ENCODE measurements around the gene GABRA1.

GABRA1 gene

DNA sequence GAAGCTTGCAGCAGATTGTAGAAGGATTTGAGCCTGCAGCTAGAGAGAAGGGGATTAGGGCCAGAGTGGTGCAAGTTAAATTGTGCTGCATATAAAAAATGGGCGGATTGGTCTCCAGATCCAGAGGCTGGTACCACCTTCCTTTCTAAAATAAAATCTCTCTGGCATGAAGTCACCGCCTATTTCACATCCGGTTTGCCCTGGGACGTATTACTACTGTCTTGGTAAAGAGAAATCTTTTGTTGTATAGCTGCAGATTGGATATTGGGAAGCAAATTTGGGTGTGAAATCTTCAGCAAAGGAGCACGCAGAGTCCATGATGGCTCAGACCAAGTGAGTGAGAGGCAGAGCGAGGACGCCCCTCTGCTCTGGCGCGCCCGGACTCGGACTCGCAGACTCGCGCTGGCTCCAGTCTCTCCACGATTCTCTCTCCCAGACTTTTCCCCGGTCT is at the start of gene GABRA1:
Gene GABRA1 (plus strand): TSS at position 180 of the 451 bp plus-strand sequence. CDS start 2,691 bp downstream, outside the sequence.
- TF ChIP-seq, protein P1, sequence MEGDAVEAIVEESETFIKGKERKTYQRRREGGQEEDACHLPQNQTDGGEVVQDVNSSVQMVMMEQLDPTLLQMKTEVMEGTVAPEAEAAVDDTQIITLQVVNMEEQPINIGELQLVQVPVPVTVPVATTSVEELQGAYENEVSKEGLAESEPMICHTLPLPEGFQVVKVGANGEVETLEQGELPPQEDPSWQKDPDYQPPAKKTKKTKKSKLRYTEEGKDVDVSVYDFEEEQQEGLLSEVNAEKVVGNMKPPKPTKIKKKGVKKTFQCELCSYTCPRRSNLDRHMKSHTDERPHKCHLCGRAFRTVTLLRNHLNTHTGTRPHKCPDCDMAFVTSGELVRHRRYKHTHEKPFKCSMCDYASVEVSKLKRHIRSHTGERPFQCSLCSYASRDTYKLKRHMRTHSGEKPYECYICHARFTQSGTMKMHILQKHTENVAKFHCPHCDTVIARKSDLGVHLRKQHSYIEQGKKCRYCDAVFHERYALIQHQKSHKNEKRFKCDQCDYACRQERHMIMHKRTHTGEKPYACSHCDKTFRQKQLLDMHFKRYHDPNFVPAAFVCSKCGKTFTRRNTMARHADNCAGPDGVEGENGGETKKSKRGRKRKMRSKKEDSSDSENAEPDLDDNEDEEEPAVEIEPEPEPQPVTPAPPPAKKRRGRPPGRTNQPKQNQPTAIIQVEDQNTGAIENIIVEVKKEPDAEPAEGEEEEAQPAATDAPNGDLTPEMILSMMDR (IDR thresholded peaks at IDR 0.05; ENCODE audit: insufficient read depth, missing control alignments) = no peak
- no peak for FAIRE-seq
- DNase-seq (ENCODE audit: insufficient read length, low spot score) = no peak

DNA sequence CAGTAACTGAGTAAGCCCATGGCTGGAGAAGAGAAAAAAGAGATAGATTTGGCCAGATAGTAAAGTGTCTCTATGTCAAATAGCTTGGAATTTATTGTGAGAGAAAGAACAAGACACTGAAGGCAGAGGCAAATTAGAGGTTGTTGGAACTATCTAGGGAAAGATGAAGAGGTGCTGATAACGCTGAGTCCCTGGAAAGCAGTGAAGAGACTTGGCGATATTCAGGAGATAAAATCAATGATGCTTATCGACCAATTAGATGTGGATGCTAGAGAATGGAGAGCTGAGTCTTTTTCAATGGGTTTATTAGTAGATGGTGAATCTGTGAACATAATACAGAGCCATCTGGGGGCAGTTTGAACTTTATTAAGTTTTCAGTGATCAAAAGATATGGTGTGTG is 48.6 kb upstream of the GABRA1 start:
- TF ChIP-seq, protein P1 (IDR thresholded peaks at IDR 0.05; ENCODE audit: insufficient read depth, missing control alignments) = no peak
- DNase-seq (ENCODE audit: insufficient read length, low spot score) (no peak), FAIRE-seq (no peak)

DNA sequence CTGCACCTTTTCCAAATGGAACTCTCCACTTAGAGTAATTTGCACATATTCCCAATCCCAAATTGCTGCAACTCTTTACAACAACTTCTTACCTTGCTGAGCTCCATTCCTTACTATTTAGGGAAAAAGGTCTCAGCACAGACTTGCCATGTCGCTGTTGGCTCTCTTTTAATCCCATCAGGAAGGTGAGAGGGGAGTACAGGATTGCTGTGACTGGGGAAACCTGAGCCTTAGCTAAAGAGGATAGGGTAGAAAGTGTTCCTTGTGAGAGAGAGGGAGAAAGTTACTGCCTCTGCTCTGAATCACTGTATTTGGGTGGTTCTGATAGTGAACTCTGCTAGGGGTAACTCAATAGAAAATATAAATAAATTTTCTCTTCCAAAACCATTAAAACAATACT is 43.7 kb upstream of the GABRA1 start:
- no peak for FAIRE-seq
- TF ChIP-seq, protein P1 (IDR thresholded peaks at IDR 0.05; ENCODE audit: insufficient read depth, missing control alignments) = no peak
- DNase-seq (ENCODE audit: insufficient read length, low spot score) = no peak

DNA sequence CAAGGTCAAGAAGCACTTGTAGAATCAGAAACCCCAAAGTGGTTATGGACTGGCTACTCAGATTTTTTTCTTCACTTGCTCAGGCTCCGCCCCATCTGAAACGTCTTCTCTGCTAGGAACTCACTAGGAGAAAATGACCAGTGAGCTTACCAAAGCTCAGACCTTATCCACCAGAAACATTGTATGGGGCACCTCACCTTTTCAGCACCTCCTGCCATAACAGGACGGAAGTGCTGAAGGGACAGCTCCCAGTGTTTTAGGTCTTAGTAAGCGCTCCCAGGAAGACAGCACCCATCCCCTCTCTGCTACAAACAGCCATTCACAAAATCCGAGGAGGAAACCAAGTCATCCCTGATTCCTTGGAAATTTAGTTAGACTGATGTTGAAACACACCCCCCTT is 1.2 kb upstream of the GABRA1 start:
- FAIRE-seq (no peak), DNase-seq (ENCODE audit: insufficient read length, low spot score) (no peak)
- TF ChIP-seq, protein P1 (IDR thresholded peaks at IDR 0.05; ENCODE audit: insufficient read depth, missing control alignments) = no peak

DNA sequence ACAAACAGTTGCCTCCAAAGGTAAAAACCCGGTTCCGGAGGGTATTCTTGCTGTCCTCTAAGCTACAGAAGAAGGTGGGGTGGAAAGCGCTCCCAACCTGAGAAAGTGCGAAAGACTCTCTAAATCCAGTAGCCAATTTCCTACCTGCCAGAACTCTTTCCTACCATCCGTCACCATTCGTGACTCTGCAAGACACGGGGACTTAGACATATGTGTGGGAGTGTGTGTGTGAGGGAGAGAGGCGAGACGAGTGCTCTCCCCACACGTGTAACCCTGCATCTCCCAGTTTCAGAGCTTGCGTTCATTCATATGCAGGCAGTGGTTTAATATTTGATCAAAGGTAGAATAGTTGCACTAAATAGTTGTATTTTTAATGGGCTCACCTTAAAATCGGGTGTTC is 473 bp upstream of the GABRA1 start:
- FAIRE-seq (no peak), DNase-seq (ENCODE audit: insufficient read length, low spot score) (no peak)
- TF ChIP-seq, protein P1 (IDR thresholded peaks at IDR 0.05; ENCODE audit: insufficient read depth, missing control alignments) = no peak

DNA sequence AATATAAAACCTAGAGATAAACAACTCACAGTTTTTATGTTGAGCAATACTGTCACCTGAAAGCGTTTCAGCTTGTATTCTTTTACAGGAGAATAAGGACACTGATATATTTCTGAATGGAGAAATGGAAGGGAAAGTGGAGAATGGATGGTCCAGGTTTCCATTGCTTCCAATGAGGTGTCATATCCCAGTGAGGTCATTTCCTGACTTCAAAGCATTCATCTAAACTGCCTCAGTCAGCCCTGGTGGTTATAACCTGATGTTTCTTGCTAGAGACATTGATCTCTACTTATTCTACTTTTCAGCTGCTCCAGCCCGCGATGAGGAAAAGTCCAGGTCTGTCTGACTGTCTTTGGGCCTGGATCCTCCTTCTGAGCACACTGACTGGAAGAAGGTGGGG is 2.6 kb downstream of the GABRA1 start:
- DNase-seq (ENCODE audit: insufficient read length, low spot score) = no peak
- TF ChIP-seq, protein P1 (IDR thresholded peaks at IDR 0.05; ENCODE audit: insufficient read depth, missing control alignments) = no peak
- FAIRE-seq = no peak

DNA sequence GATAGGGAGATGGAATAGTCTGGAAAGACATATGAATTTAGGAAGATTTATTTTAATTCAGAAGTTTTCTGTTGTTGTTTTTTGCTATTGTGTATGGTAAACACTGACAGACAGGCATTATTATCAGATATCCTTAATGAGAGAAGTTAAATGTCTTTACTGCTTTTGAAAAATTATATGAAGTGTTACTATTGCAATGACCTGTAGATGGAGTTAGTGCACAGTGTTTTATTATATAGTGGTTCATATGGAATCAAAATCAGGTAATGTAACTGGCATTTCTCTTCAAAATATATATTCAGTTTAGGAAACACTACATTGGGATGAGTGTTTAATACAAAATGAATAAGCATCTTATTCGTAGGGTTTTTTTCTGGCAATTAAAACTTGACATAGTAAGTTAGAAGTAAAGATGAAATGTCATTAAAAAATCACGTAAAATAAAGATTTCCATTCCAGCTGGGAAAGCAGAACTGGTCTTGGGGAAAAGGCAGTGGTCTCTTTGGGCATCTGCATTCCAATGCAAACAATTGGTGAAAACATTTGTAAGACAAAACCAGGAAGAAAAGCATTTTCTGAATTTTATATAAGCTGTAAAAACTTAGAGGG is 3.9 kb downstream of the GABRA1 start:
- DNase-seq (ENCODE audit: insufficient read length, low spot score) (no peak), FAIRE-seq (peak; percentile 80)
- TF ChIP-seq, protein P1 (IDR thresholded peaks at IDR 0.05; ENCODE audit: insufficient read depth, missing control alignments) = peak; percentile 76

Data from D721Med (cell line).